D341Med (cell line): ENCODE results near the gene RP9.

Source experiments
- DNase-seq: peaks from one replicate; pipeline ENCODE4 v3.0.0; 2012; ENCODE audit warnings: low spot score

The RP9 gene

GRCh38 chr7:33109005-33109757 is at the start of gene RP9:
Gene RP9 (minus strand): TSS chr7:33109404. CDS start chr7:33109372, 32 bp downstream.
- peak; percentile 95 for DNase-seq

GRCh38 chr7:33157781-33158180 is 48.6 kb upstream of the RP9 start:
- no peak for DNase-seq

- no peak for DNase-seq
Observed at GRCh38 chr7:33157311-33157710, 48.1 kb upstream of the RP9 start.

- no peak for DNase-seq
Observed at GRCh38 chr7:33156441-33156840, 47.2 kb upstream of the RP9 start.

- no peak for DNase-seq
Observed at GRCh38 chr7:33155811-33156210, 46.6 kb upstream of the RP9 start.

- no peak for DNase-seq
Observed at GRCh38 chr7:33152087-33152486, 42.9 kb upstream of the RP9 start.

- DNase-seq, result no peak
Observed at GRCh38 chr7:33145156-33145555, 36.0 kb upstream of the RP9 start.

- no peak for DNase-seq
Observed at GRCh38 chr7:33143996-33144718, 35.0 kb upstream of the RP9 start.

- DNase-seq, result no peak
Observed at GRCh38 chr7:33142585-33142984, 33.4 kb upstream of the RP9 start.

GRCh38 chr7:33137103-33137502 is 27.9 kb upstream of the RP9 start:
- no peak for DNase-seq

- peak; percentile 68 for DNase-seq
Observed at GRCh38 chr7:33130184-33130583, 21.0 kb upstream of the RP9 start.

GRCh38 chr7:33129806-33130153 is 20.6 kb upstream of the RP9 start:
- DNase-seq, result no peak

- DNase-seq, result peak; percentile 98
Observed at GRCh38 chr7:33128990-33129805, 20.0 kb upstream of the RP9 start, which contains the start of gene BBS9. Gene BBS9 (plus strand): TSS chr7:33129564. CDS start chr7:33146253, 16,689 bp downstream.

GRCh38 chr7:33128631-33128989 is 19.4 kb upstream of the RP9 start:
- DNase-seq, result no peak

GRCh38 chr7:33127085-33127484 is 17.9 kb upstream of the RP9 start:
- no peak for DNase-seq

- no peak for DNase-seq
Observed at GRCh38 chr7:33118383-33118782, 9.2 kb upstream of the RP9 start.

GRCh38 chr7:33114976-33115375 is 5.8 kb upstream of the RP9 start:
- DNase-seq, result no peak

- DNase-seq, result no peak
Observed at GRCh38 chr7:33111614-33112013, 2.4 kb upstream of the RP9 start.

GRCh38 chr7:33109758-33110238 is 594 bp upstream of the RP9 start:
- DNase-seq, result no peak

- no peak for DNase-seq
Observed at GRCh38 chr7:33108554-33109004, 625 bp downstream of the RP9 start.

- peak; percentile 61 for DNase-seq
Observed at GRCh38 chr7:33107136-33108066, 1.8 kb downstream of the RP9 start.
